Skeletal muscle satellite cell (primary cell): Measurements from ENCODE around the gene HSD11B2.

Experiments
- H3K27me3 ChIP-seq: 2 replicates; pipeline ENCODE4 v1.7.0; 2013; ENCODE audit warnings: low read length; ENCODE audit not compliant: control insufficient read depth, insufficient read depth
- H3K36me3 ChIP-seq: 2 replicates; pipeline ENCODE4 v1.7.0; 2013; ENCODE audit warnings: mild to moderate bottlenecking, control low read depth, low read length; ENCODE audit not compliant: insufficient read depth
- H3K4me1 ChIP-seq: 2 replicates; pipeline ENCODE4 v1.7.0; 2013; ENCODE audit warnings: low read length; ENCODE audit not compliant: control insufficient read depth, insufficient read depth
- H3K4me2 ChIP-seq: 2 replicates; pipeline ENCODE4 v1.7.0; 2013; ENCODE audit warnings: mild to moderate bottlenecking, low read length
- H3K4me3 ChIP-seq: 2 replicates; pipeline ENCODE4 v1.7.0; 2013; ENCODE audit warnings: low read length
- H3K9ac ChIP-seq: 2 replicates; pipeline ENCODE4 v1.7.0; 2013; ENCODE audit warnings: mild to moderate bottlenecking, low read depth, low read length, moderate library complexity
- H3K9me3 ChIP-seq: replicated peaks from 2 replicates; pipeline ENCODE4 v1.7.0; 2013; ENCODE audit warnings: mild to moderate bottlenecking, control low read depth, low read length

Gene HSD11B2

GRCh38 chr16:67451704-67452435, 20.9 kb downstream of the HSD11B2 start:
- Histone ChIP-seq H3K9ac (no peak overlapping the region), H3K36me3 (peaks cover 35% of the 10 kb centered on the region), H3K4me3 (no peak overlapping the region), H3K9me3 (no peaks in the 10 kb centered on the region), H3K27me3 (no peaks in the 10 kb centered on the region), H3K4me1 (peaks cover 6% of the 10 kb centered on the region), H3K4me2 (no peak overlapping the region)

- no peak overlapping the region for H3K4me3 ChIP-seq
Observed at GRCh38 chr16:67454104-67454503, 23.2 kb downstream of the HSD11B2 start.

DNA sequence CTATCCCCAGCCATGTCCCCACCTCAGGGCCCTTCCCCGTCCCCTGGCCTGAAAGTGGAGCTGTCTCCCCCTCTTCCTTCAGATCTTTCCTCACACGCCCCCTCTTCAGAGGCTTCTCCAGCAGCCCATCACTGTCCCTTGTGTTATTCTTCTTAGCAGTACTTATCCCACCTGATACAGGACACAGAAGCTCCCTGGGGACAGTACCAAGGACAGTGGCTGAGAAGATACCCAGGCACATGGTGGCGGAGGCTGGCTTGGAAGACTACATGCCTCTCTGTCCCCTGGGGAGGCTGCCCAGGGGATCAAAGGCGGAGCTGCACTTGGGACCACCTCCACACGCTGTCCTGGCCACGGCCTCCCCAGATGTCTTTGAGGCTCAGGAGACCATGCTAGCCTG, 23.9 kb downstream of the HSD11B2 start:
- H3K4me1 ChIP-seq, result peaks cover 18% of the 10 kb centered on the region
- H3K4me2 ChIP-seq, result no peak overlapping the region
- H3K36me3 ChIP-seq, result peaks cover 24% of the 10 kb centered on the region
- no peak overlapping the region for H3K4me3 ChIP-seq
- no peak overlapping the region for H3K9ac ChIP-seq
- H3K27me3 ChIP-seq, result no peaks in the 10 kb centered on the region
- no peaks in the 10 kb centered on the region for H3K9me3 ChIP-seq

More at GRCh38 chr16:67454104-67454503, 23.2 kb downstream of the HSD11B2 start:
- Histone ChIP-seq H3K4me1 (peaks cover 10% of the 10 kb centered on the region), H3K4me2 (no peak overlapping the region), H3K9ac (no peak overlapping the region), H3K9me3 (no peaks in the 10 kb centered on the region), H3K27me3 (no peaks in the 10 kb centered on the region), H3K36me3 (peaks cover 29% of the 10 kb centered on the region)

DNA sequence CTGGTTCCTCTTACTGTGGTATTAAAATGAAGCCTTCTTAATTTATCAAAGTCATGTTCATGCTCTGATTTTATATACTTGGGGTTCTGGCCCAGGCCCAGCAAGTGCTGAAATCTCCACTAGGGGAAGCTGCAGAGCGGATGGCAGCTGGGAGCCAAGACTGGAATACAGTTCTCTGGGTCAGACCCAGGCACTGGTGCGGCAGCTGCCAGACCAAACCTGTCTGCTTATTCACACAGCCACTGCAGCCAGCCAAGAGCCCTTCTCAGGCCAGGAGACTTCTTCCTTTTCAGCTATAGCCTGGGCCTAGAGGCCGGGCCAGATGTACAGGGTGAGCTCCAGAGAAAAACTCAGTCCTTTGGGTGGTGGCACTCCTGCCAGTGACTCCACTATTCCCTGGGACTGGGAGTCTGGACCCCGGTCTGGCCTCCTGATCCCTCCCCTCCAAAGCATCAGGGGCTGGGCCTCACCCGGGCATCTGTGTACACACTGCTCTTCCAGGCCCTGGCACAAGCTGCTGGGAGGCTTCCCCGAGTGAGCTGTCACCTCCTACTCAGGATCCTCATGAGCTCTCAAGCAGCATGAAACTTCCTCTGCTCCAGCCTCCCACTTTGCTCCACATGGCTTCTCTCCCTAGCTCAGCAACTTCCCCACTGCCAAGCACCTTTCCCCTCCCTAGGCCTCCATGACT, 25.6 kb downstream of the HSD11B2 start:
- H3K4me1 ChIP-seq, result peaks cover 22% of the 10 kb centered on the region
- peaks cover 27% of the 10 kb centered on the region for H3K36me3 ChIP-seq
- no peak overlapping the region for H3K4me3 ChIP-seq
- no peaks in the 10 kb centered on the region for H3K27me3 ChIP-seq
- H3K9ac ChIP-seq, result no peak overlapping the region
- no peak overlapping the region for H3K4me2 ChIP-seq
- no peaks in the 10 kb centered on the region for H3K9me3 ChIP-seq

DNA sequence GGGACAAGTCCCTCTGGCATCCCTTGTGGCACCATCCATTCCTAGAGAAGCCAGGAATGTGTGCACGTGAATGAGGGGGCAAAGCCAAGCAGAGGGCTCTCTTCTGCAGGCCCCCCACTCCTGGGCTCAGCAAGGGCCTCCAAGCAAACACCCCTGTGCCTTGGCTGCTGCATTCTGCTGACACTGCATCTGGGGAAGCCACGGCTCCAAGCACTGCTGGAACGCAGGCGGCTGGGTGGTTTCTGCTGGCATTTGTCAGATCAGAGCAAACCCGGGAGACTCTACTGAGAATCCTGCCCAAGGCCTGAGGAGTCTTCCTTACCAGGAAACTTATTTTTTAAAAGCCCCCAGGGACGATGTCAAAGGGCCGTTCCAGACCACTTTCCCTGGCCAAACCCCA, 26.7 kb downstream of the HSD11B2 start:
- no peaks in the 10 kb centered on the region for H3K9me3 ChIP-seq
- peaks cover 17% of the 10 kb centered on the region for H3K36me3 ChIP-seq
- no peaks in the 10 kb centered on the region for H3K27me3 ChIP-seq
- peaks cover 22% of the 10 kb centered on the region for H3K4me1 ChIP-seq
- no peak overlapping the region for H3K4me2 ChIP-seq
- H3K9ac ChIP-seq, result no peak overlapping the region
- H3K4me3 ChIP-seq, result no peak overlapping the region

GRCh38 chr16:67458121-67458641, 27.3 kb downstream of the HSD11B2 start:
- no peaks in the 10 kb centered on the region for H3K9me3 ChIP-seq
- no peak overlapping the region for H3K4me2 ChIP-seq
- peaks cover 12% of the 10 kb centered on the region for H3K36me3 ChIP-seq
- no peaks in the 10 kb centered on the region for H3K27me3 ChIP-seq
- H3K9ac ChIP-seq, result no peak overlapping the region
- H3K4me3 ChIP-seq, result no peak overlapping the region
- peaks cover 22% of the 10 kb centered on the region for H3K4me1 ChIP-seq

- peaks cover 7% of the 10 kb centered on the region for H3K36me3 ChIP-seq
- H3K4me1 ChIP-seq, result peaks cover 22% of the 10 kb centered on the region
- H3K9ac ChIP-seq, result peak overlapping the region; percentile 6
Observed at GRCh38 chr16:67459066-67459860, 28.3 kb downstream of the HSD11B2 start.

DNA sequence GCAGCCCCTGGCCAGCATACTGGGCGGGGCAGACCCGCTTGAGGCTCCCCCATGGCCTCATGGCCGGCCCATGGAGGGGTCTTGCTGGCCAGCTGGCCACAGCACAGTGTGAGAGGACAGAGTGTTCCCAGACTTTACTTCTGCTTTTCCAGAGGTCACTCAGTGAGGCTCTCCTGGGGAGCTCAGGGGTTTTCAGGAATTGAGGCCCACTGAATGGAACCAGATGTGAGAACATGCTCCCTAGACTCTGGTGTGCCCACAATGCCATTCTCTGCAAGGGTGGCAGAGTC, 28.9 kb downstream of the HSD11B2 start:
- Histone ChIP-seq H3K4me2 (no peak overlapping the region), H3K27me3 (no peaks in the 10 kb centered on the region), H3K4me1 (peaks cover 22% of the 10 kb centered on the region), H3K4me3 (no peak overlapping the region), H3K9me3 (no peaks in the 10 kb centered on the region), H3K36me3 (peaks cover 7% of the 10 kb centered on the region), H3K9ac (peak overlapping the region; percentile 6)

More at GRCh38 chr16:67459066-67459860, 28.3 kb downstream of the HSD11B2 start:
- Histone ChIP-seq H3K9me3 (no peaks in the 10 kb centered on the region), H3K4me3 (no peak overlapping the region), H3K4me2 (no peak overlapping the region), H3K27me3 (no peaks in the 10 kb centered on the region)

- Histone ChIP-seq H3K27me3 (no peaks in the 10 kb centered on the region), H3K9ac (no peak overlapping the region), H3K36me3 (peaks cover 7% of the 10 kb centered on the region), H3K4me1 (peaks cover 22% of the 10 kb centered on the region), H3K4me2 (no peak overlapping the region), H3K4me3 (no peak overlapping the region), H3K9me3 (no peaks in the 10 kb centered on the region)
Observed at GRCh38 chr16:67460168-67460567, 29.2 kb downstream of the HSD11B2 start.

GRCh38 chr16:67460961-67461360, 30.0 kb downstream of the HSD11B2 start:
- H3K9me3 ChIP-seq, result no peaks in the 10 kb centered on the region
- no peak overlapping the region for H3K4me3 ChIP-seq
- no peaks in the 10 kb centered on the region for H3K27me3 ChIP-seq
- no peak overlapping the region for H3K4me2 ChIP-seq
- peaks cover 7% of the 10 kb centered on the region for H3K36me3 ChIP-seq
- no peak overlapping the region for H3K9ac ChIP-seq
- peaks cover 26% of the 10 kb centered on the region for H3K4me1 ChIP-seq

GRCh38 chr16:67461600-67462278, 30.8 kb downstream of the HSD11B2 start:
- H3K4me2 ChIP-seq, result no peak overlapping the region
- no peaks in the 10 kb centered on the region for H3K27me3 ChIP-seq
- H3K4me3 ChIP-seq, result no peak overlapping the region
- H3K9ac ChIP-seq, result no peak overlapping the region
- peaks cover 7% of the 10 kb centered on the region for H3K36me3 ChIP-seq
- H3K4me1 ChIP-seq, result peaks cover 26% of the 10 kb centered on the region
- no peaks in the 10 kb centered on the region for H3K9me3 ChIP-seq
